ENCODE results near the gene PTPN22.
A peak's percentile ranks its signal among the peaks of the same experiment; 100 is the strongest.

The PTPN22 gene

DNA sequence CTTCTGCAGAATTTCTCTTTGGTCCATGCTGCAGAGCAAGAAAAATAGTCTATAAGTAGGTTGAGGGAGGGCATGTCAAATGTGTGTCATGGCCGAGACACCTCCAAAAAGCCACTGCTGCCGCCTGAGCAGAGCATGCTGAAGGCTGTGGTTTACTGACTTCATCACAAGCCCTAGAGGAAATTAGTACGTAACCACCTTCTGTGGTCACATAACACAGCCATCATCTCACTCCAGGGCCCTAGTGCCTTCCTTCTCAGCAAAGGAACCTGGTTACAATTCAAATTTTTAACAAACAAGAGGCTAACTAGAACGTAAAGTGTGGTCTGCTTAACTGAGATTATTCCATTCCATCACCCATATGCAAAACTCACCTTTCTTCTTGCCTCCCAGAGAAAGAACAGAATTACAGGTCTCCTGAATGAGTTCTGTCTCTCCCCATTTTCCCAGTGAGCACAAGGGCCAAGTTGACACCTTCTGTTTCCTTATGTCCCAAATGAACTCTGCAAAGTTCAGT is at the start of gene PTPN22:
Gene PTPN22, minus strand, starts transcription at position 116 of the 517 bp plus-strand sequence.
- DNase-seq (peak; percentile 64), ATAC-seq (replicated peaks) (peak; percentile 97)
- Mint-ChIP-seq H3K27ac (peak within 1 kb of the TSS; percentile 94), H3K27me3 (no peaks in the 10 kb centered on the region), H3K4me1 (peaks cover 35 to 64% of the 10 kb centered on the region in 2 donors), H3K36me3 (peaks cover 2 to 6% of the 10 kb centered on the region in 2 donors), H3K9me3 (no peaks in the 10 kb centered on the region), H3K4me3 (peak within 1 kb of the TSS; percentile 82 to 83)

GRCh38 chr1:113918243-113918642 is 46.7 kb upstream of the PTPN22 start:
- peaks cover 4 to 13% of the 10 kb centered on the region in 2 donors for H3K4me1 Mint-ChIP-seq
- no peak for ATAC-seq (replicated peaks)
- H3K4me3 Mint-ChIP-seq = no peak overlapping the region
- no peaks in the 10 kb centered on the region for H3K27me3 Mint-ChIP-seq
- peaks cover 11 to 14% of the 10 kb centered on the region in 2 donors for H3K36me3 Mint-ChIP-seq
- peaks cover 0 to 2% of the 10 kb centered on the region in 2 donors for H3K9me3 Mint-ChIP-seq
- no peak overlapping the region for H3K27ac Mint-ChIP-seq
- DNase-seq = no peak

DNA sequence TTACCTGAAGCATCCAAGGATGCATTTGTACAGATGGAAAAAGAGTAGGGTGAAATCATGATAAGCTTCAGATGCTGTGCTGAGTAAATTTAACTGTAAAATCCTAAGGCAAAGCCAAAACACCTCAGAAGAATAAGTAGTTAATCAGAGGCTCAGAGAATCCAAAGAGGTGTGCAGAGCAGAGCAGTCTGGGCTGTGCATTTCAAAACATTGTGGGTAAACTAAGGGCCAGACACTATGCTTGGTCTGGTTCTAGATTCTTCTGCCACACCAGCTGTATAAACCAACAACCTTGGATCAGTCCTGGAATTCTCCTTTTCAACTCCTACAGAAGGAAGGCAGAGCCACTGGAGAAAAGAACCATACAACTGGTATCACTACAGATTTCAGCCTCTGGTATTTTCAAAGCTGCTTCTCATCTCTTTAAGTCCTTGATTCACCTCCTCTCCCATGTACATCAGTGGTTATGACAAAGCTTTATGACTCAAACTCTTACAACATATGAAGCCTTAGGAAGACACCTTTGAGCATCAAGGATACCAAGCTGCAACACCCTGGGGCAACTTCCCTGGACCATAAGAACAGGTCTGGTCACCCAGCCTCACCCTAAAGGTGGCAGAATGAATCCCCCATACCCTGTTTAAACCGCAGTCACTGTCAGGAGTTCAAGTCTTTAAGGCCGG is 46.0 kb upstream of the PTPN22 start:
- H3K27ac Mint-ChIP-seq = no peak overlapping the region
- peaks cover 14 to 16% of the 10 kb centered on the region in 2 donors for H3K36me3 Mint-ChIP-seq
- H3K4me3 Mint-ChIP-seq = no peak overlapping the region
- peaks cover 4 to 13% of the 10 kb centered on the region in 2 donors for H3K4me1 Mint-ChIP-seq
- H3K27me3 Mint-ChIP-seq = no peaks in the 10 kb centered on the region
- ATAC-seq (replicated peaks) (no peak), DNase-seq (no peak)
- peaks cover 0 to 2% of the 10 kb centered on the region in 2 donors for H3K9me3 Mint-ChIP-seq

DNA sequence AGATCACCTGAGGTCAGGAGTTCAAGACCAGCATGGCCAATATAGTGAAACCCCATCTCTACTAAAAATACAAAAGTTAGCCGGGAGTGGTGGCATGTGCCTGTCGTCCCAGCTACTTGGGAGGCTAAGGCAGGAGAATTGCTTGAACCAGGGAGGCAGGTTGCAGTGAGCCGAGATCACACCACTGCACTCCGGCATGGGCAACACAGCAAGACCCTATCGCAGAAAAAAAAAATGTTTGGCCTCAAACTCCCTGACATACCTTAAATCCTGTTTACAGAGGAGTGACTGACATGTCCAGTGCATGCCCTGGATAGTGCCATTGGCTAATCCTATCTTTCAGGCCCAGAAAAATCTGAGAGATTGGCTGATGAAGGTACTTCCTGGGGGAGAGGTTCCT is 45.5 kb upstream of the PTPN22 start:
- H3K4me1 Mint-ChIP-seq = peaks cover 4 to 13% of the 10 kb centered on the region in 2 donors
- ATAC-seq (replicated peaks) (no peak), DNase-seq (no peak)
- no peak overlapping the region for H3K27ac Mint-ChIP-seq
- no peak overlapping the region for H3K4me3 Mint-ChIP-seq
- H3K27me3 Mint-ChIP-seq = no peaks in the 10 kb centered on the region
- peaks cover 0 to 2% of the 10 kb centered on the region in 2 donors for H3K9me3 Mint-ChIP-seq
- peaks cover 14 to 17% of the 10 kb centered on the region in 2 donors for H3K36me3 Mint-ChIP-seq

- H3K27ac Mint-ChIP-seq = no peak overlapping the region
- H3K9me3 Mint-ChIP-seq = peaks cover 0 to 2% of the 10 kb centered on the region in 2 donors
- peaks cover 4 to 19% of the 10 kb centered on the region in 2 donors for H3K4me1 Mint-ChIP-seq
- no peaks in the 10 kb centered on the region for H3K27me3 Mint-ChIP-seq
- ATAC-seq (replicated peaks) (no peak), DNase-seq (no peak)
- H3K36me3 Mint-ChIP-seq = peaks cover 31 to 42% of the 10 kb centered on the region in 2 donors
- no peak overlapping the region for H3K4me3 Mint-ChIP-seq
Observed at GRCh38 chr1:113913887-113914664, 42.6 kb upstream of the PTPN22 start.

DNA sequence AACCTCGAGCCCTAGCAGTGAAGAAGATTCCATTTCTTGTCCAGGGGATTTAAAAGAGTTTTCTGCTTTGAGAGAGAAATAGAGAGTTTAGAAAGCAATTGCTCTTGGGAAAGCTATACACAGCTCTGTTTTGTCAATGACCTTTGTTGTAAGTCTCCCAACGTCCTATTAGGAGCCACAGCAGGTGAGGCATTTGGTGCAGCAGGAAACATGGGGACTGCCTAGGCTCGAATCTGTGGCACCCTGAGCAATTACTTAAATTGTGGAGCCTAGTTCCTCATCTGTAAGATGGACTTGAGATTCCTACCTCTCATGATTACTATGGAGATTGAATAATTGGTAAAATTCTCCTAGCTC is 41.8 kb upstream of the PTPN22 start:
- H3K4me3 Mint-ChIP-seq = no peak overlapping the region
- H3K27ac Mint-ChIP-seq = no peak overlapping the region
- DNase-seq (no peak), ATAC-seq (replicated peaks) (no peak)
- H3K27me3 Mint-ChIP-seq = no peaks in the 10 kb centered on the region
- peaks cover 31 to 47% of the 10 kb centered on the region in 2 donors for H3K36me3 Mint-ChIP-seq
- H3K4me1 Mint-ChIP-seq = peaks cover 7 to 19% of the 10 kb centered on the region in 2 donors
- H3K9me3 Mint-ChIP-seq = peaks cover 0 to 2% of the 10 kb centered on the region in 2 donors

DNA sequence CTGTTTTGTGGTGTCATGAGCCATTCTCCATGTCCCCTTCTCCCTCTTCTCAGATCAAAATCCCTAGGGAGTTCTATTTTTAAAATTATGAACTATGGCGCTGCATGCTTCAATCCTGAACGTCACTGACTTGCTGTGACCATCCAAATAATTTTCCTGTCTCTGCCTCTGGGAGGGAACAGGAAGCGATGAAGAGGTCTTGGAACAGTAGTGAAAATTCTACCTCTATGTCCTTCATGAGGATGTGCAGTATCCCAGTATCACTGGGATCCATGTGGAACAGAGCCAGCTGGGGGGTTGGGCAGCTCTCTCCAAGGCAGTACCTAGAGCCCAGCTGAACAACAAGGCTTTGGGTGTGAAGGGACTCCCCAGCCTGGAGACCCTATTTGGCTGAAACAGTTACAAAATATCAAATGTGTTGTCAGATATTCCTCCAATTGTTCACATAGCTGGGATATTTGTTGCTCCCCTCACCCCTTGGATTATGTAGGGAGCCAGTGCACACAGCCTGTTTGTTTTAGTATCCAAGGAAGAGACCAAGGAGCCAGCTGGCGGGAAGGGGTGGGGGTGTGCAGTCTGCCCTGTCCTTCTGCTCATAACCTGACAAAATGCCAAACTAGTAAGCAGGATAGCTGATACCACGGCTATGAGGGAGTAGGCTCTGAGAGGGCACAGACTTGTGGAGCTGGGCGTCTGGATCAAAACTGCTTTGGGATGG is 41.2 kb upstream of the PTPN22 start:
- Mint-ChIP-seq H3K4me1 (peaks cover 7 to 19% of the 10 kb centered on the region in 2 donors), H3K9me3 (peaks cover 0 to 2% of the 10 kb centered on the region in 2 donors), H3K27me3 (no peaks in the 10 kb centered on the region), H3K27ac (no peak overlapping the region), H3K36me3 (peaks cover 36 to 53% of the 10 kb centered on the region in 2 donors), H3K4me3 (no peak overlapping the region)
- no peak for DNase-seq
- ATAC-seq (replicated peaks) = no peak

GRCh38 chr1:113905435-113905861 is 33.9 kb upstream of the PTPN22 start:
- Mint-ChIP-seq H3K36me3 (peaks cover 28 to 35% of the 10 kb centered on the region in 2 donors), H3K4me3 (peak overlapping the region; percentile 93 to 96), H3K4me1 (peaks cover 21 to 39% of the 10 kb centered on the region in 2 donors), H3K9me3 (no peaks in the 10 kb centered on the region), H3K27ac (peak overlapping the region; percentile 93), H3K27me3 (no peaks in the 10 kb centered on the region)
- DNase-seq (peak; percentile 7), ATAC-seq (replicated peaks) (peak in 1 of 2 donors; percentile 10)

DNA sequence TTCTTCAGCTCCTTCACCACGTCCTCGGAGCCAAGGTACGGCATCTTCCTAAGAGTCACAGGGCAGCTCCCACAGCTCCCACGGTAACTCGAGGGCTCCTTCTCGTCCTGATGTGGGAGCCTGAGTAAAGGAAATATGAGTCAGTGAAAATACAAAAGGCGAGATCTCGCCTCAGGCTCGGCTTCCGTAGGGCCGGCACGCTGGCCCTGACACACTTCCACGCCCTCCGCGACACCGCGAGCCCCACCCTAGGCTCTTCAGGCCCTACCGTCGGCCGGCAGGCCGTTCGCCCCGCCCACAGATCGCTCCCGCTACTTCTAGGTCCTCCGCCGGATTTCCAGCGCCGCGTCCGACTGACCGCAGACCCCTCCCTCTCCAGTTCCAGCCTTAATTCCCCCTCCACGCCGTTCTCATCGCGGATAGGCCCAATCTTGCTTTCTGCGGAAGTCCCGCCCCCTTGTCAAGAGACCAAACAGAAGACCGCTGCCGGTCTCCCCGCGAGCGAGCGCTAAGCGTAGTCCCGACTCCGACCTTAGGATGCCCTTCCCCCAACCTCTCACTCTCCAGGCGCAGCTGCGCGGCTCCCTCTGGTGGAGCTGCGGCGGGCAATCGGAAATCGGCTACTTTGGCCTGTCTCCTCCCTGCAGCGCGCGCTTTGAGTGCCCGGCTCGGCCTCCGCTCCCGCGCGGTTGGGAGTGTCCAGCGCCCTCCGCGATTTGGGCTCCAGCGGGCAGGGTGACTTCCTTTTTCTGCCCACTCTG is 33.3 kb upstream of the PTPN22 start, which contains the start of the genes AP4B1 and DCLRE1B:
Gene AP4B1, minus strand, starts transcription at position 126 of the 761 bp plus-strand sequence. Its CDS starts 82 bp downstream, at position 44.
Gene DCLRE1B, plus strand, starts transcription at position 653 of the 761 bp plus-strand sequence. CDS start 261 bp downstream, outside the sequence.
- Mint-ChIP-seq H3K9me3 (no peaks in the 10 kb centered on the region), H3K4me3 (peak within 1 kb of the TSS; percentile 93 to 96), H3K36me3 (peaks cover 28 to 35% of the 10 kb centered on the region in 2 donors), H3K27me3 (no peaks in the 10 kb centered on the region), H3K4me1 (peaks cover 22 to 36% of the 10 kb centered on the region in 2 donors), H3K27ac (peak within 1 kb of the TSS; percentile 93)
- peak; percentile 99 for DNase-seq
- ATAC-seq (replicated peaks) = peak; percentile 91 to 94

DNA sequence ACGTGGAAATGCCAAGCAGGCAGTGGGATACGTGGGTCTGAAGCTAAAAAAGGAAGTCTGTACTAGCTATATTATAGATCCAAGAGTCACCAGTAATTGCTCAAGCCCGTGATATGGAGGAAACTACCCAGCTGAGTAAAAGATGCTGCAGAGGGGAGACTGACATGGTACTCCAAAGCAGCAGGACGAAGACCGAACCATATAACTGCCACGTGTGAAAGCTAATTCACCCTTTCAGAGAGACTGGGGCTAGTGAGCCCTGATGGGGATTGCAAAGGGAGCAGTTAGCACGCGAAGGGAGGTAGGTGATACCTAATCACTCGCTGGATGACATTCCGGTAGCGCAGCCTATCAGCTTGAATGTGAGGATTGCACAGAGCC is 32.8 kb upstream of the PTPN22 start:
- H3K9me3 Mint-ChIP-seq = no peaks in the 10 kb centered on the region
- ATAC-seq (replicated peaks) (peak; percentile 41 to 43), DNase-seq (no peak)
- H3K4me3 Mint-ChIP-seq = peak overlapping the region; percentile 93 to 96
- peak overlapping the region; percentile 93 for H3K27ac Mint-ChIP-seq
- H3K36me3 Mint-ChIP-seq = peaks cover 32 to 36% of the 10 kb centered on the region in 2 donors
- H3K4me1 Mint-ChIP-seq = peaks cover 25 to 40% of the 10 kb centered on the region in 2 donors
- no peaks in the 10 kb centered on the region for H3K27me3 Mint-ChIP-seq

GRCh38 chr1:113903501-113904292 is 32.2 kb upstream of the PTPN22 start:
- peak overlapping the region; percentile 93 for H3K27ac Mint-ChIP-seq
- H3K36me3 Mint-ChIP-seq = peaks cover 34 to 36% of the 10 kb centered on the region in 2 donors
- peaks cover 24 to 40% of the 10 kb centered on the region in 2 donors for H3K4me1 Mint-ChIP-seq

GRCh38 chr1:113901191-113901590 is 29.7 kb upstream of the PTPN22 start:
- no peaks in the 10 kb centered on the region for H3K9me3 Mint-ChIP-seq
- no peaks in the 10 kb centered on the region for H3K27me3 Mint-ChIP-seq
- H3K4me1 Mint-ChIP-seq = peaks cover 21 to 36% of the 10 kb centered on the region in 2 donors
- ATAC-seq (replicated peaks) = no peak
- H3K27ac Mint-ChIP-seq = no peak overlapping the region
- no peak for DNase-seq
- H3K36me3 Mint-ChIP-seq = peaks cover 33 to 39% of the 10 kb centered on the region in 2 donors
- H3K4me3 Mint-ChIP-seq = no peak overlapping the region

More at GRCh38 chr1:113903501-113904292, 32.2 kb upstream of the PTPN22 start:
- Mint-ChIP-seq H3K27me3 (no peaks in the 10 kb centered on the region), H3K4me3 (peak overlapping the region; percentile 93 to 96), H3K9me3 (no peaks in the 10 kb centered on the region)
- DNase-seq (no peak), ATAC-seq (replicated peaks) (no peak)
